ENCODE data around the gene PARVB. TPM values are rescaled to one million over a fixed set of nuclear protein-coding genes. Genes with fewer than 3 reads are reported as not detected.
A peak's percentile ranks its signal among the peaks of the same experiment; 100 is the strongest.

The PARVB gene
- total and polyA plus RNA-seq, 8 donors, result 3.8 to 27.3 (median 10.4) TPM

DNA sequence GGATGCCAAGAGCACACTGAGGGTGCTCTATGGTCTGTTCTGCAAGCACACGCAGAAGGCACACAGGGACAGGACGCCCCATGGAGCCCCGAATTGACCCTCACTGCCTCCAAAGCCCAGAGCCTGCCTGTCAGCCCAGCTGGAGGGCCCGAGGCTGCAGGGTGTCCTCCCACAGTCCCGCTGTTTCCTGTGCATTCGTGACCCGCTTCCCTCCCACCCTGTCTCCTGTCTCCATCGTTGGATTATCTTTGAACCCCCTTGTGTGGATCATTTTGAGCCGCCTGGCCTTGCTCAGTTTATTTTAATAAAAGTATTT lies 182.2 kb downstream of the PARVB start:
- Histone ChIP-seq H3K9me3 (no peaks in the 10 kb centered on the region), H3K4me1 (no peaks in the 10 kb centered on the region), H3K4me3 (no peak overlapping the region), H3K36me3 (no peaks in the 10 kb centered on the region), H3K27me3 (no peaks in the 10 kb centered on the region), H3K27ac (no peak overlapping the region)
- 67 to 80% methylated on average over 9 of the region's 9 CpGs for WGBS, 2 donors
- TF ChIP-seq, protein P1, sequence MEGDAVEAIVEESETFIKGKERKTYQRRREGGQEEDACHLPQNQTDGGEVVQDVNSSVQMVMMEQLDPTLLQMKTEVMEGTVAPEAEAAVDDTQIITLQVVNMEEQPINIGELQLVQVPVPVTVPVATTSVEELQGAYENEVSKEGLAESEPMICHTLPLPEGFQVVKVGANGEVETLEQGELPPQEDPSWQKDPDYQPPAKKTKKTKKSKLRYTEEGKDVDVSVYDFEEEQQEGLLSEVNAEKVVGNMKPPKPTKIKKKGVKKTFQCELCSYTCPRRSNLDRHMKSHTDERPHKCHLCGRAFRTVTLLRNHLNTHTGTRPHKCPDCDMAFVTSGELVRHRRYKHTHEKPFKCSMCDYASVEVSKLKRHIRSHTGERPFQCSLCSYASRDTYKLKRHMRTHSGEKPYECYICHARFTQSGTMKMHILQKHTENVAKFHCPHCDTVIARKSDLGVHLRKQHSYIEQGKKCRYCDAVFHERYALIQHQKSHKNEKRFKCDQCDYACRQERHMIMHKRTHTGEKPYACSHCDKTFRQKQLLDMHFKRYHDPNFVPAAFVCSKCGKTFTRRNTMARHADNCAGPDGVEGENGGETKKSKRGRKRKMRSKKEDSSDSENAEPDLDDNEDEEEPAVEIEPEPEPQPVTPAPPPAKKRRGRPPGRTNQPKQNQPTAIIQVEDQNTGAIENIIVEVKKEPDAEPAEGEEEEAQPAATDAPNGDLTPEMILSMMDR (IDR thresholded peaks at IDR 0.05), result no peak
- intact Hi-C loops (cut with DNase I), result no loop called here
- no peak for ATAC-seq
- peak in 1 of 6 donors; percentile 26 for DNase-seq
- no peak for FAIRE-seq

DNA sequence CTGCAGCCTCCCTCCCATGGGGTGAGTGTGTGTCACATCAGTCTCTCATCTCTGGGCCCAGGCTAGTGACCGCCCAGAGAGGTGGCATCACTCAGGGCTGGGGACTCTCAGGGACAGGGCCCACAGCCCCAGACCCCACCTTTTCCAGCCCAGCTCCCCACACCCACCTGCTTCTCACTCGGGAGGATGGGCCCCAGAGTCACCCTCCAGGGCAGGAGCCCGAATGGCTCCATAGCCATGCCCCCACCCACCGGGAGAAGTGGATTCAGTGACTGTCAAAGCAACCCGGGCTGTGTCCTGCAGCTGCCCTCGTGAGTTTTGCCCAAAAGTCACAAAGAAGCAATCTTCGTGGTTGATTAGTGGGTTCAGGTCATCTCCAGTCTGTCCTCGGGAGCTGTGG lies 182.6 kb downstream of the PARVB start:
- H3K9me3 ChIP-seq, result no peaks in the 10 kb centered on the region
- no peak for ATAC-seq
- H3K36me3 ChIP-seq, result no peaks in the 10 kb centered on the region
- FAIRE-seq, result no peak
- WGBS, 2 donors, result 65 to 69% methylated on average over 8 of the region's 8 CpGs
- intact Hi-C loops (cut with DNase I), result no loop called here
- TF ChIP-seq, protein P1 (IDR thresholded peaks at IDR 0.05), result no peak
- H3K27me3 ChIP-seq, result no peaks in the 10 kb centered on the region
- H3K4me1 ChIP-seq, result no peaks in the 10 kb centered on the region
- H3K27ac ChIP-seq, result no peak overlapping the region
- DNase-seq, result peak in 2 of 6 donors; percentile 25 to 38
- H3K4me3 ChIP-seq, result no peak overlapping the region

DNA sequence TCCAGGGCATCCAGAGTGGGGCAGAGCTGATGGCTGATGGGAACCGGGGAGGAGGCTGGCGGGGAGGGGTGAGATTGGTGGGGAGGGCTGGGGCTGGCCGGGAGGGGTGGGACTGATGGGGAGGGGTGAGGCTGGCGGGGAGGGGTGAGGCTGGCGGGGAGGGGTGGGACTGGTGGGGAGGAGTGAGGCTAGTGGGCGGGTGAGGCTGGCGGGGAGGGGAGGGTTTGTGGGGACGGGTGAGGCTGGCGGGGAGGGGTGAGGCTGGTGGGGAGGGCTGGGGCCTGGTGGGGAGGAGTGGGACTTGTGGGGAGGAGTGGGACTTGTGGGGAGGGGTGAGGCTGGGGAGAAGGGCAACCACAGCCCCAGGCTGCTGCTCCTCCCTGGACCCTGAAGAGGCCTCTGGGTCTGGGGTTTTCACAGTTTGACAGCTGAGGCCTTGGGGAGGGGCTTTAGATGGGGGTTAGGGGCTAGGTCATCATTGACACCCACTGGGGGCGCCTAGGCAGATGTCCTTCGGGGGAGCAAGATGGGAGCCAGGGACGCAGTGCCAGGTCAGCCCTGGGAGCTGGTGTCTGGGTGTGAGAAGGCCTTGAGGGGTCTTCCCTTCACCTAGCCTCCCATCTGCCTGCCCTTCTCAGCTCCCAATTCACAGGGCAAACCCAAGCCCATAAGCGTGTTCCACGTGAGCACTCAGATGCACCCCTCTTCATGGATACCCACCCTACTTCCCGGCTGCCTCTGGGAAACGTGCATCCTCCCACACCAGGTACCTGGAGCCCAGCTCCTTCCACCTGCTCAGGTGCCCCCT lies 183.3 kb downstream of the PARVB start:
- Histone ChIP-seq H3K27me3 (no peaks in the 10 kb centered on the region), H3K36me3 (no peaks in the 10 kb centered on the region), H3K4me1 (no peaks in the 10 kb centered on the region), H3K9me3 (no peaks in the 10 kb centered on the region), H3K4me3 (no peak overlapping the region), H3K27ac (no peak overlapping the region)
- peak in 1 of 6 donors; percentile 29 for DNase-seq
- intact Hi-C loops (cut with DNase I), result no loop called here
- TF ChIP-seq, protein P1 (IDR thresholded peaks at IDR 0.05), result no peak
- no peak for FAIRE-seq
- no peak for ATAC-seq
- WGBS, 2 donors, result 78 to 79% methylated on average over 13 to 16 of the region's 16 CpGs

DNA sequence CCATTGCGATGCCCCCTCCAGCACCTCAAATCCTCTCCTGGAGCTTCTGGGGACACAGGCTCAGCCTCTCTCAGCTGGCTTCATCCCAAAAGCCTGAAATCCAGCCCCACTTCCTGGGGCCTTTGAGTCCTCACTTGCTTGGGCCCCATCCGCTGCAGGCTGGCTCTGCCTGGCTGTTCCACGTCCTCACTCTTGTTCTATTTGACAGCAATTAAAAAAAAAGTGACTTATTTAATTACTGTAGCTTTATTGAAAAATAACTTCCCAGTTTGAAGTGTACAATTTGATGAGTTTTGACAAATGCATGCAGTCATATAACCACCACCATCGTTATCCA lies 183.8 kb downstream of the PARVB start:
- Histone ChIP-seq H3K4me1 (no peaks in the 10 kb centered on the region), H3K27me3 (no peaks in the 10 kb centered on the region), H3K4me3 (no peak overlapping the region), H3K36me3 (no peaks in the 10 kb centered on the region), H3K27ac (no peak overlapping the region), H3K9me3 (no peaks in the 10 kb centered on the region)
- FAIRE-seq, result no peak
- intact Hi-C loops (cut with DNase I), result no loop called here
- 76 to 78% methylated on average over 4 of the region's 4 CpGs for WGBS, 2 donors
- DNase-seq, result no peak
- TF ChIP-seq, protein P1 (IDR thresholded peaks at IDR 0.05), result no peak
- ATAC-seq, result no peak

DNA sequence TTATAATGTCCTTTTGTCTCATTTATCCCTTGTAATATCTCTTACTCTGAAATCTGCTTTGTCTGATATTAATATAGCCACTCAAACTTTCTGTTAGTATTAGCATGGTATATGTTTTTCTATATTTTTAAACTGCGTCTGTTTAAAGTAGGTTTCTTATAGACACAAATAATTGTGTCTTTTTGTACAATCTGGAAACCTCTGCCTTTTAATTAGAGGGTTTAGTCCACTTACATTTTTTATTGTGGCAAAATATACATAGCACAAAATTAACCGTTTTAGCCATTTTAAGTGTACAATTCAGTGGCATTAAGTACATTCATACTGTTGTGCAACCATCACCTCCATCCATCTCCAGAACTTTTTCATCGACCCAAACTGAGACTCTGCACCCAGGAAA lies 185.2 kb downstream of the PARVB start:
- Histone ChIP-seq H3K36me3 (no peaks in the 10 kb centered on the region), H3K9me3 (no peaks in the 10 kb centered on the region), H3K27ac (no peak overlapping the region), H3K27me3 (no peaks in the 10 kb centered on the region), H3K4me3 (no peak overlapping the region), H3K4me1 (no peaks in the 10 kb centered on the region)
- 65 to 73% methylated on average over 3 of the region's 3 CpGs for WGBS, 2 donors
- TF ChIP-seq, protein P1 (IDR thresholded peaks at IDR 0.05), result no peak
- DNase-seq, result no peak
- intact Hi-C loops (cut with DNase I), result no loop called here
- ATAC-seq, result no peak
- FAIRE-seq, result no peak
